HG03280 (cell line): Measurements from ENCODE around the gene MAPK4.
"Not testable (repeated sequence)": the region's sequence is repeated elsewhere in the genome, so short reads cannot be mapped to it uniquely, and the experiment has no call there.

Source experiments
- ATAC-seq: cut with Tn5 transposase; IDR thresholded peaks from one replicate; pipeline ENCODE4 v1.9.1; 2021; ENCODE audit warnings: mild to moderate bottlenecking, moderate library complexity; ENCODE audit not compliant: unreplicated experiment

The MAPK4 gene

GRCh38 chr18:50679056-50679455 lies 119.2 kb downstream of the MAPK4 start:
- no peak for ATAC-seq

GRCh38 chr18:50679656-50680055 lies 119.8 kb downstream of the MAPK4 start:
- no peak for ATAC-seq

GRCh38 chr18:50680966-50681365 lies 121.1 kb downstream of the MAPK4 start:
- ATAC-seq, result no peak

GRCh38 chr18:50682852-50683251 lies 123.0 kb downstream of the MAPK4 start:
- ATAC-seq, result no peak

- ATAC-seq, result no peak
Measured at GRCh38 chr18:50686409-50686808, 126.5 kb downstream of the MAPK4 start.

- ATAC-seq, result no peak
Measured at GRCh38 chr18:50687491-50687890, 127.6 kb downstream of the MAPK4 start.

- no peak for ATAC-seq
Measured at GRCh38 chr18:50689578-50689977, 129.7 kb downstream of the MAPK4 start.

GRCh38 chr18:50694147-50694546 lies 134.3 kb downstream of the MAPK4 start:
- no peak for ATAC-seq

GRCh38 chr18:50695431-50696176 lies 135.7 kb downstream of the MAPK4 start:
- no peak for ATAC-seq

- ATAC-seq, result peak; percentile 40
Measured at GRCh38 chr18:50696436-50696835, 136.5 kb downstream of the MAPK4 start.

- ATAC-seq, result peak; percentile 50
Measured at GRCh38 chr18:50696929-50697328, 137.0 kb downstream of the MAPK4 start.

GRCh38 chr18:50697509-50697908 lies 137.6 kb downstream of the MAPK4 start:
- peak; percentile 36 for ATAC-seq

GRCh38 chr18:50700245-50701165 lies 140.6 kb downstream of the MAPK4 start:
- no peak for ATAC-seq

GRCh38 chr18:50704357-50704940 lies 144.6 kb downstream of the MAPK4 start:
- ATAC-seq, result no peak

GRCh38 chr18:50706199-50706598 lies 146.3 kb downstream of the MAPK4 start:
- ATAC-seq, result no peak

GRCh38 chr18:50706651-50707050 lies 146.8 kb downstream of the MAPK4 start:
- no peak for ATAC-seq

- ATAC-seq, result not testable (repeated sequence)
Measured at GRCh38 chr18:50707297-50707696, 147.4 kb downstream of the MAPK4 start.

GRCh38 chr18:50707855-50708469 lies 148.1 kb downstream of the MAPK4 start:
- no peak for ATAC-seq

GRCh38 chr18:50709193-50709592 lies 149.3 kb downstream of the MAPK4 start:
- no peak for ATAC-seq

- ATAC-seq, result no peak
Measured at GRCh38 chr18:50711386-50711785, 151.5 kb downstream of the MAPK4 start.

GRCh38 chr18:50715919-50716318 lies 156.0 kb downstream of the MAPK4 start:
- no peak for ATAC-seq
